HG03575 (cell line): ENCODE results near the gene MGAT4B.
A peak's percentile ranks its signal among the peaks of the same experiment; 100 is the strongest.

Experiments
- ATAC-seq: cut with Tn5 transposase; IDR thresholded peaks from one replicate; pipeline ENCODE4 v1.9.1; 2021; ENCODE audit not compliant: unreplicated experiment, insufficient number of reproducible peaks, low FRiP score; ENCODE audit errors: extremely low read depth

The MGAT4B gene

GRCh38 chr5:179828756-179829421 lies 22.2 kb upstream of the MGAT4B start:
- no peak for ATAC-seq

- no peak for ATAC-seq
Measured at GRCh38 chr5:179827680-179828079, 21.0 kb upstream of the MGAT4B start.

GRCh38 chr5:179825655-179826182 lies 19.1 kb upstream of the MGAT4B start:
- ATAC-seq, result no peak

GRCh38 chr5:179824745-179825112 lies 18.1 kb upstream of the MGAT4B start:
- no peak for ATAC-seq

GRCh38 chr5:179823937-179824744 lies 17.5 kb upstream of the MGAT4B start:
- ATAC-seq, result no peak

GRCh38 chr5:179822444-179822990 lies 15.9 kb upstream of the MGAT4B start:
- ATAC-seq, result no peak

GRCh38 chr5:179822059-179822432 lies 15.4 kb upstream of the MGAT4B start:
- no peak for ATAC-seq

GRCh38 chr5:179821298-179822058 lies 14.8 kb upstream of the MGAT4B start:
- no peak for ATAC-seq

GRCh38 chr5:179820483-179821297 lies 14.0 kb upstream of the MGAT4B start, which contains the start of gene SQSTM1:
Gene SQSTM1 (plus strand): TSS chr5:179820905. CDS start chr5:179820937, 32 bp downstream.
- no peak for ATAC-seq

- ATAC-seq, result no peak
Measured at GRCh38 chr5:179820127-179820482, 13.4 kb upstream of the MGAT4B start.

GRCh38 chr5:179819296-179820126 lies 12.8 kb upstream of the MGAT4B start:
- no peak for ATAC-seq

- peak; percentile 54 for ATAC-seq
Measured at GRCh38 chr5:179818746-179819295, 12.2 kb upstream of the MGAT4B start.

- ATAC-seq, result no peak
Measured at GRCh38 chr5:179817890-179818745, 11.5 kb upstream of the MGAT4B start.

- ATAC-seq, result no peak
Measured at GRCh38 chr5:179817470-179817840, 10.8 kb upstream of the MGAT4B start.

- no peak for ATAC-seq
Measured at GRCh38 chr5:179816796-179817469, 10.3 kb upstream of the MGAT4B start.

- no peak for ATAC-seq
Measured at GRCh38 chr5:179816401-179816795, 9.7 kb upstream of the MGAT4B start.
